HEK293 (cell line): ENCODE data around the gene RINT1.

ENCODE experiments used
- CTCF ChIA-PET: fragments of 350-600 bp; formaldehyde crosslinking; extraction: SDS; loops from one replicate; lab custom pipeline; 2021; ENCODE audit warnings: antibody characterized with exemption; lab: Yijun Ruan, JAX
- POLR2A ChIA-PET: fragments of 300-600 bp; formaldehyde crosslinking; extraction: SDS; loops from one replicate; lab custom pipeline; 2020; ENCODE audit warnings: antibody characterized with exemption, inconsistent platforms; lab: Yijun Ruan, JAX
- H3K27ac ChIP-seq: fragments of 200-500 bp; sonication (Bioruptor generic); 2 replicates; pipeline ENCODE4 v1.5.1; 2014; ENCODE audit warnings: low read depth, low read length, control low read depth, inconsistent platforms; ENCODE audit errors: extremely low read depth
- H3K36me3 ChIP-seq, 2 experiments: fragments of 200-500 bp in 1 of 2; sonication (Bioruptor generic) in 1 of 2; 1 replicate in 1 of 2; 2 replicates in 1 of 2; pipeline ENCODE4 v1.5.1; 2014 to 2017; ENCODE audit warnings: inconsistent platforms in 2 of 2, low read length in 2 of 2; ENCODE audit not compliant: control insufficient read depth in 2 of 2, insufficient read depth in 1 of 2
- H3K4me1 ChIP-seq: fragments of 200-500 bp; sonication (Bioruptor generic); 2 replicates; pipeline ENCODE4 v1.5.1; 2014; ENCODE audit warnings: mild to moderate bottlenecking, low read length, inconsistent platforms; ENCODE audit not compliant: control insufficient read depth, insufficient read depth
- H3K4me3 ChIP-seq: 2 replicates; pipeline ENCODE4 v1.5.1; 2011; ENCODE audit warnings: low read depth, mild to moderate bottlenecking, control low read depth, low read length, moderate library complexity
- H3K9me3 ChIP-seq: fragments of 200-500 bp; sonication (Bioruptor generic); 2 replicates; pipeline ENCODE4 v1.5.1; 2014; ENCODE audit warnings: low read depth, low read length, inconsistent platforms; ENCODE audit not compliant: control insufficient read depth, insufficient read depth
- ZBTB7A ChIP-seq: fragments of 450-650 bp; formaldehyde crosslinking; IDR thresholded peaks from 2 replicates; pipeline ENCODE4 v1.5.1; 2016; ENCODE audit warnings: low read depth, missing biosample characterization, missing genetic modification characterization
- TF ChIP-seq, protein P1 (sequence below): fragments of 450-650 bp; IDR thresholded peaks from 2 replicates; pipeline ENCODE4 v1.5.1; 2018; ENCODE audit warnings: missing biosample characterization, missing genetic modification characterization

RINT1 gene

DNA sequence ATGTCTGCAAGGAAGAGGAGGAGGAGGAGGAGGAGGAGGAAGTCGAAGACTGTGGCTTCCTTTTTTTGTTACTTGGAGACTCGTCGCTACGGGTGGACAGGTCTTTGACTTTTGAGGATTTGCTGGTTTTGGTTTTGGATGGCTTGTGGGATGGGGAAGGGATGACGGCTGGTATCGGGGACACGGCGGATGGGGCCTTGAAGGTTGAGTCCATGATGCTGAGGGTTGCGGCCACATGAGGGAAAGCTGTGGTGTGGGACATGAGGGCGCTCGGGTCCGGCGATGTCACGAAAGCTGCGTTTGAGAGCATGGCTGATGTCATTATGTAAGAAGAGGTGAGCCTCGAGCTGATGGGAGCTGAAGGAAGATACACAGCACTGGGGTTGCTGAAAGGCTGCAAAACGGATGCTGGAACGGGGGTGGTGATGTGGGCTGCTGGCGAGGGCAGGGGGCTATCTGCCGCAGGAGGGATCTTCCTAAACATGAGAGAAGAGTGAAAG is 82.4 kb downstream of the RINT1 start:
- Histone ChIP-seq H3K27ac (no peak overlapping the region), H3K9me3 (no peaks in the 10 kb centered on the region), H3K4me1 (no peaks in the 10 kb centered on the region), H3K4me3 (no peak overlapping the region), H3K36me3 (peaks cover 0 to 3% of the 10 kb centered on the region in 2 experiments; a peak in 1 of 3 replicates)
- POLR2A ChIA-PET: no interaction called here
- CTCF ChIA-PET: no interaction called here
- TF ChIP-seq, protein P1, sequence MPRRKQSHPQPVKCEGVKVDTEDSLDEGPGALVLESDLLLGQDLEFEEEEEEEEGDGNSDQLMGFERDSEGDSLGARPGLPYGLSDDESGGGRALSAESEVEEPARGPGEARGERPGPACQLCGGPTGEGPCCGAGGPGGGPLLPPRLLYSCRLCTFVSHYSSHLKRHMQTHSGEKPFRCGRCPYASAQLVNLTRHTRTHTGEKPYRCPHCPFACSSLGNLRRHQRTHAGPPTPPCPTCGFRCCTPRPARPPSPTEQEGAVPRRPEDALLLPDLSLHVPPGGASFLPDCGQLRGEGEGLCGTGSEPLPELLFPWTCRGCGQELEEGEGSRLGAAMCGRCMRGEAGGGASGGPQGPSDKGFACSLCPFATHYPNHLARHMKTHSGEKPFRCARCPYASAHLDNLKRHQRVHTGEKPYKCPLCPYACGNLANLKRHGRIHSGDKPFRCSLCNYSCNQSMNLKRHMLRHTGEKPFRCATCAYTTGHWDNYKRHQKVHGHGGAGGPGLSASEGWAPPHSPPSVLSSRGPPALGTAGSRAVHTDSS (tag by site-specific recombination): 0 out of 2 replicates have a peak, but pooled peaks have one; percentile 24
- no peak for TF ChIP-seq ZBTB7A (tag by site-specific recombination)
